Esophagus squamous epithelium (tissue), 5 donors: ENCODE data around the gene PKN2. TPM values are rescaled to one million over a fixed set of nuclear protein-coding genes. Genes with fewer than 3 reads are reported as not detected.
"Not testable (repeated sequence)": the region's sequence is repeated elsewhere in the genome, so short reads cannot be mapped to it uniquely, and the experiment has no call there.

Experiments
- DNase-seq: peaks from one replicate; lab custom pipeline; 2025; lab: John Stamatoyannopoulos, UW
- H3K27ac ChIP-seq, 4 donors: fragments of 200-600 bp; sonication (generic); one replicate each; pipeline ENCODE4 v1.5.1; 2016 to 2019; ENCODE audit warnings: mild to moderate bottlenecking in 1 of 4
- H3K27me3 ChIP-seq, 4 donors: fragments of 200-600 bp; sonication (generic); 1 replicate in 3 of 4; 2 replicates in 1 of 4; pipeline versions ENCODE4 v1.5.1 to v1.6.0; 2017 to 2021; ENCODE audit warnings: antibody characterized with exemption in 1 of 4
- H3K36me3 ChIP-seq, 3 donors: fragments of 200-600 bp; sonication (generic); one replicate each; pipeline ENCODE4 v1.5.1; 2016 to 2019
- H3K4me1 ChIP-seq, 3 donors: fragments of 200-600 bp; sonication (generic); one replicate each; pipeline ENCODE4 v1.5.1; 2017 to 2019
- H3K4me3 ChIP-seq, 4 donors: fragments of 200-600 bp; sonication (generic); 1 replicate in 3 of 4; 2 replicates in 1 of 4; pipeline ENCODE4 v1.5.1; 2016 to 2019; ENCODE audit warnings: mild to moderate bottlenecking in 2 of 4, moderate library complexity in 1 of 4
- H3K9me3 ChIP-seq, 3 donors: fragments of 200-600 bp; sonication (generic); one replicate each; pipeline ENCODE4 v1.5.1; 2016 to 2019
- CTCF ChIP-seq, 6 experiments: fragments of 450-650 bp in 4 of 6; fragments of 200-600 bp in 2 of 6; sonication (generic) in 2 of 6; IDR thresholded peaks; one replicate each; pipeline ENCODE4 v1.5.1; 2016 to 2019; ENCODE audit warnings: antibody characterized with exemption in 6 of 6, mild to moderate bottlenecking in 4 of 6, moderate library complexity in 4 of 6
- POLR2A ChIP-seq, 4 donors: fragments of 450-650 bp; IDR thresholded peaks; one replicate each; pipeline ENCODE4 v1.6.1; 2017; ENCODE audit warnings: antibody characterized with exemption in 4 of 4, mild to moderate bottlenecking in 4 of 4, moderate library complexity in 3 of 4
- WGBS, 2 donors: methylation state at CpG; one replicate each; pipeline ENCODE4 v1.1.5; 2018; 5-methylcytosine and 5-hydroxymethylcytosine counted together
- intact Hi-C: fragments of 100-400 bp; cut with DNase I; formaldehyde crosslinking; loops from one replicate; pipeline ENCODE4 v1.15.0; 2022
- total RNA-seq, 4 donors: library from RNA; depleted of rRNA; stranded (reverse); fragments of >200 nt; gene quantifications; one replicate each; pipeline ENCODE4 v1.1.0, GENCODE V29; 2016
- donor health status: DM: yes; HTN: yes; CAD: no.

The PKN2 gene
- total RNA-seq, 4 donors from 2014 or later, result 26.1 to 54.0 (median 34.8) TPM

GRCh38 chr1:88851303-88852063 lies 167.4 kb downstream of the PKN2 start:
- DNase-seq, result no peak
- TF ChIP-seq CTCF (IDR thresholded peaks at IDR 0.05) (no peak), POLR2A (IDR thresholded peaks at IDR 0.05) (no peak)
- WGBS, 2 donors, result 87 to 92% methylated on average over 6 of the region's 6 CpGs
- H3K27ac ChIP-seq, result no peak overlapping the region
- no peaks in the 10 kb centered on the region for H3K9me3 ChIP-seq
- no peaks in the 10 kb centered on the region for H3K27me3 ChIP-seq
- intact Hi-C loops, result no loop called here
- H3K4me1 ChIP-seq, result no peaks in the 10 kb centered on the region
- H3K4me3 ChIP-seq, result no peak overlapping the region
- peaks cover 0 to 69% (median 25%) of the 10 kb centered on the region in 3 donors for H3K36me3 ChIP-seq

GRCh38 chr1:88867743-88868521 lies 183.9 kb downstream of the PKN2 start:
- no peak overlapping the region for H3K27ac ChIP-seq
- DNase-seq, result no peak
- H3K36me3 ChIP-seq, result peaks cover 0 to 32% (median 0%) of the 10 kb centered on the region in 3 donors
- intact Hi-C loops, result no loop called here
- H3K27me3 ChIP-seq, result no peaks in the 10 kb centered on the region
- H3K4me1 ChIP-seq, result peaks cover 0 to 22% (median 5%) of the 10 kb centered on the region in 3 donors
- no peak for TF ChIP-seq CTCF (IDR thresholded peaks at IDR 0.05)
- no peak for TF ChIP-seq POLR2A (IDR thresholded peaks at IDR 0.05)
- no peak overlapping the region for H3K4me3 ChIP-seq
- WGBS, 2 donors, result 67 to 70% methylated on average over 6 of the region's 6 CpGs
- H3K9me3 ChIP-seq, result no peaks in the 10 kb centered on the region

GRCh38 chr1:88869644-88870043 lies 185.6 kb downstream of the PKN2 start:
- WGBS, 2 donors, result 95 to 98% methylated on average over 14 of the region's 14 CpGs
- Histone ChIP-seq H3K36me3 (peaks cover 0 to 16% (median 0%) of the 10 kb centered on the region in 3 donors), H3K4me1 (peaks cover 0 to 30% (median 5%) of the 10 kb centered on the region in 3 donors)
- H3K27me3 ChIP-seq, DNase-seq, H3K4me3 ChIP-seq, H3K9me3 ChIP-seq, intact Hi-C loops, H3K27ac ChIP-seq: not testable (repeated sequence)

- no peaks in the 10 kb centered on the region for H3K9me3 ChIP-seq
- H3K27ac ChIP-seq, result no peak overlapping the region
- no peak overlapping the region for H3K4me3 ChIP-seq
- H3K36me3 ChIP-seq, result peaks cover 0 to 22% (median 0%) of the 10 kb centered on the region in 3 donors
- no peak for TF ChIP-seq POLR2A (IDR thresholded peaks at IDR 0.05)
- TF ChIP-seq CTCF (IDR thresholded peaks at IDR 0.05), result no peak
- H3K27me3 ChIP-seq, result no peaks in the 10 kb centered on the region
- intact Hi-C loops, result no loop called here
- no peak for DNase-seq
- WGBS, 2 donors, result 70% methylated on average over 5 of the region's 5 CpGs
- peaks cover 0 to 47% (median 9%) of the 10 kb centered on the region in 3 donors for H3K4me1 ChIP-seq
Measured at GRCh38 chr1:88873737-88874349, 189.8 kb downstream of the PKN2 start.

GRCh38 chr1:88875595-88875994 lies 191.5 kb downstream of the PKN2 start:
- no peaks in the 10 kb centered on the region for H3K9me3 ChIP-seq
- 88 to 93% methylated on average over 4 of the region's 4 CpGs for WGBS, 2 donors
- TF ChIP-seq POLR2A (IDR thresholded peaks at IDR 0.05) (no peak), CTCF (IDR thresholded peaks at IDR 0.05) (no peak)
- peaks cover 0 to 29% (median 0%) of the 10 kb centered on the region in 3 donors for H3K36me3 ChIP-seq
- H3K27me3 ChIP-seq, result no peaks in the 10 kb centered on the region
- DNase-seq, result no peak
- H3K27ac ChIP-seq, result no peak overlapping the region
- H3K4me1 ChIP-seq, result peaks cover 0 to 49% (median 9%) of the 10 kb centered on the region in 3 donors
- no peak overlapping the region for H3K4me3 ChIP-seq
- intact Hi-C loops, result loop anchor here (5.0 kb wide), 1 partner anchor 223 kb away; no protein-coding TSS in a partner anchor
